ENCODE results near the gene ATG12.

DNA sequence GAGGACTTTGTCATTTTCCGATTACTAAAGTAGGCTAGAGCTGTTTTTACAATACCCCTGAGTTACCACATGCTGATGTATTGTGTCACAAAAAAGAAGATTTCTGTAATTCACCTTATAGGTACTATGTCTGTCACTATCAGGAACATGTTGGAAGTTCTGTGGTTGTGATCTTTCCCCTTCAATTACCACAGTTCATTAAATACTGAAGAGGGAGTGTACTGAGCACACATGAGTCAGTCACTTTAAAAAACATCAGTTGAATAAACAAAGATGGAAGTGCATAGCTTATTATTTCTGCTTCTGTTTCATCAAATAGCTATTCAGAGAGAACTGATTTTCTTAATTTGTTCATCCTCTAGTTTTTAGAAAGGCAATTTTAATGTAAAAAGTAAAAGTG, 32.0 kb upstream of the ATG12 start:
- TF ChIP-seq, protein P1, sequence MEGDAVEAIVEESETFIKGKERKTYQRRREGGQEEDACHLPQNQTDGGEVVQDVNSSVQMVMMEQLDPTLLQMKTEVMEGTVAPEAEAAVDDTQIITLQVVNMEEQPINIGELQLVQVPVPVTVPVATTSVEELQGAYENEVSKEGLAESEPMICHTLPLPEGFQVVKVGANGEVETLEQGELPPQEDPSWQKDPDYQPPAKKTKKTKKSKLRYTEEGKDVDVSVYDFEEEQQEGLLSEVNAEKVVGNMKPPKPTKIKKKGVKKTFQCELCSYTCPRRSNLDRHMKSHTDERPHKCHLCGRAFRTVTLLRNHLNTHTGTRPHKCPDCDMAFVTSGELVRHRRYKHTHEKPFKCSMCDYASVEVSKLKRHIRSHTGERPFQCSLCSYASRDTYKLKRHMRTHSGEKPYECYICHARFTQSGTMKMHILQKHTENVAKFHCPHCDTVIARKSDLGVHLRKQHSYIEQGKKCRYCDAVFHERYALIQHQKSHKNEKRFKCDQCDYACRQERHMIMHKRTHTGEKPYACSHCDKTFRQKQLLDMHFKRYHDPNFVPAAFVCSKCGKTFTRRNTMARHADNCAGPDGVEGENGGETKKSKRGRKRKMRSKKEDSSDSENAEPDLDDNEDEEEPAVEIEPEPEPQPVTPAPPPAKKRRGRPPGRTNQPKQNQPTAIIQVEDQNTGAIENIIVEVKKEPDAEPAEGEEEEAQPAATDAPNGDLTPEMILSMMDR (conservative IDR thresholded peaks at IDR 0.05; ENCODE audit: low read length): no peak
- TF ChIP-seq EZH2phosphoT487 (IDR thresholded peaks at IDR 0.05; ENCODE audit: borderline replicate concordance): no peak
